Hematopoietic multipotent progenitor cell treated with erythropoietin and hydrocortisone succinate and interleukin-3 and kit ligand, for 8 days (in vitro differentiated cells): ENCODE data around the gene DUT.

Source experiments
- DNase-seq: peaks from one replicate; pipeline ENCODE4 v3.0.0-alpha.2; 2015

The DUT gene

DNA sequence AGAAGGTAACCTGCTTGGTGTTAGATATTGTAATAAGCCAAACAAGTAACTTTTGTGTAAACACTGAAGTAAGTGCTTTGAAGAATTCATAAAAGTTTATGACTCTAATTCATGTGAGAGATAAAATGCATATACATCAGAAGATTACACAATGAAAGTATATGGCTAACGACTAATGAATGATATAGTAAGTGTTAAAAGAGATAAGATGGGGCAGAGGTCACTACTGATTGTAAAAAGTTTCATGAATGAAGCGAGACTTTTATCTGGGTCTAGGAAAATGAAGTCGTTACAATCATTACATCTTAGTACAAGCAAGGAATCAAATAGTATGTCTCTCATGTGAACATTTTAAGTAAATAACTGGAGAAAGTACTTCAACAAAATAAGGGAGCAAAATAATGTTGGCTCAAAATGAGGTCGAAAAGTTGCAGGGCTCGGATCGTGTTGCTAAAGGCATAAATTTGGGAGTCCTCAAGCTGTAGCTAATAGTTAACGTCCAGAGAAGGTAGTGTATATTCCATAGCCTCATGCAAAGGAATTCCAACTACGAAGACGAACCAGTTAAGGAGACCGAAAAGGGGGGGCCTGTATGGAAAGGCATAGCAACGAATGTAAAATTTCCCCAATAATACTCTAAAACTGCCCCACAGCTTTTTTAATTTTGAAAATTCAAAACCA, 984 bp upstream of the DUT start:
- DNase-seq = peak; percentile 29

DNA sequence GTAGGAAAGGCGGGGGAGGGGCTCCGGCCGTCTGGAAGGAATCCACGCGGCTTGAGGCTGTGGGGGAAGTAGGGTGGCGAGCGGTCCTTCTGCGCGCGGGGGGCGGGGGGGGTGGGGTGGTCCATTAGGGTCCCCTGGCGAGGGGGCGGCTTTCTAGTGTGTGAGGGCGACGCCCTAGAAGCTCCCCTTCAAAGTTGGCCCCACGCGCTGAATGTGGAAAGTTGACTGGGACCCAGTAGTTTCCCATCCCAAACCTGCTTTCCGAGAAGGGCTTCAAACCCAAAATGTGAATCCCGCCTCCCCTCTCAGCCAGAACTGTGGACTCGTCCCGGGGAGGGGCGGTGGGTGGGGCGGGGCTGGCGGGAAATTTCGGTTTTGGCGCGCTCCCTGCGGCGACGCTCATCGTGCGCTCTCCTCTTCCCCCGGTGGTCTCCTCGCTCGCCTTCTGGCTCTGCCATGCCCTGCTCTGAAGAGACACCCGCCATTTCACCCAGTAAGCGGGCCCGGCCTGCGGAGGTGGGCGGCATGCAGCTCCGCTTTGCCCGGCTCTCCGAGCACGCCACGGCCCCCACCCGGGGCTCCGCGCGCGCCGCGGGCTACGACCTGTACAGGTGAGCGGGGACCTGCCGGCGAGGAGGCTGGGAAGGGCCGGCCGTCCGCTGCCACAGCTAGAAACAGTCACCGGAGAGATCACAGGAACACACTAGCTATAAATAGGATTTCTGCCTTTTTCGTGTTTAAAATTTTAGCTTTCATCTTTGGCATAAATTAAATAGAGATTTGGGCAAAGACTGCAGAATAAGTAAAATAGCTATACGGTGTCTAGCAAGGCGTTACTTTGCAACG, 790 bp downstream of the DUT start:
- peak; percentile 86 for DNase-seq

DNA sequence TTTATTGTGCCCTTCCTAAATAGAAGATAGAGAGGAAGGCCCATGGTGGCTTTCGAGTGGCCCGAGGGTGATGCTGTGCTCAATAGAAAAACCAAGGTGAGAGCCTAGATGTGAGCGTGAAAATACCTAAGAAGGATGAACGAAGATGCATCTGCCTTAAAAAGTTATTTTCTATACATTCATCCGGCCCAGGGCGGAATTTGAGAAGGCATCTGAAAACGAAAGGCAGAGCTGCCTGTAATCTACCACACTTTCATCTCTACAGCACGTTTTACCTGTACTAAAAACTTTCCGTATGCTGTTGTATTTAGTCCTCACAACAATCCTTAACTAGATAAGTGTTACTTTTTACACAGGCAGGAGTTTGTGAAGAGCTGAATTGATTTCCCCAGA, 1.4 kb downstream of the DUT start:
- DNase-seq = peak; percentile 24

DNA sequence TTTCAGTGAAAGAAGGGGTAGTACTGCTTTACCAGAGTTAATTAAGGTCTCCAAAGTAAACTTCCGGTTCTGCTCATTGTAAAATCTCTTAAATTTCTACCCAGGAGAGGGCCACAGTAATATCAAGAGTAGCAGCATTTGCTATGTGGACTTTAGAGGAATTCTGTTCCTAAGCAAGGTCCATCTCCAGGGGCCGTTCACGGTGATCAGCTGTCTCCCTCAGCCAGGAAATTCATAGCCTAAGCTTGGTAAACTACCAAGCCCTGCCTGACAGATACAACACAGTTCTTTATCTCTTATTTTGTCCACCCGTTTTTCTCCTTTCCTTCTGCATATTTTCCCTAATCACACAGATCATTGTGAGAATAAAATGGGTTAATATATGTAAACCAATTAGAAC, 2.3 kb downstream of the DUT start:
- peak; percentile 28 for DNase-seq

DNA sequence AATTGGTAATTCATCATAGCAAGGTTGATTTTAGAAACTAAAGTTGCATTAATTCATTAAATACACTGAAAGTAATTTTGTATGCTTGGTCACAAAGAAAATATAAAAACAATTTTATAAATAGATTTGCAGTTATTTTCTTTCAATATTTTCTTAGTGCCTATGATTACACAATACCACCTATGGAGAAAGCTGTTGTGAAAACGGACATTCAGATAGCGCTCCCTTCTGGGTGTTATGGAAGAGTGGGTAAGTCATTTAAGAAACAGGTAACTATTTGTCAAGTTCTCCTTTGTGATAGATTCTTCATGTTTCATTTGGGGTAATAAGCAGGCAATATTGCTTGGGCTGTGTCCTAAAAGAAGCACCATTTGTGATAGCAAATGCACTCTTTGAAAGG, 3.0 kb downstream of the DUT start:
- DNase-seq = peak; percentile 24

DNA sequence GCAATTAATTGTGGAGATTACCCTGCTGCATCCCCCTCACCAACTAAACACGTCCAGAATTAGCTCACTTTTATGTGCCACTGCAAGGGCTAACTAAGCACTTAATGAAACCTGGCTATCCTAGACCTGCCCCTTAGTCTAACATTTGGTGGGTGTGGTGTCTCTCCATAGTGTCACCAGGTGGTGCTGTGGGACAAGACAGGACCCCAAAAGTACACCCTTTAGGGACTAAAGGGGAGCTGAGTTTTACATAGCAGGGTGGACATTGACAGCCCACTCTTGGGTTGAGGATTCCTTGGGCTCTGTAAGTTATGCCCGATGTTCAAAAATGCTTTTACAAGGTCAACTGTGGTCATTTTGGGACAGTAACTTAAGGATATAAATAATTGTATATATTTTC, 5.7 kb downstream of the DUT start:
- DNase-seq = peak; percentile 70

DNA sequence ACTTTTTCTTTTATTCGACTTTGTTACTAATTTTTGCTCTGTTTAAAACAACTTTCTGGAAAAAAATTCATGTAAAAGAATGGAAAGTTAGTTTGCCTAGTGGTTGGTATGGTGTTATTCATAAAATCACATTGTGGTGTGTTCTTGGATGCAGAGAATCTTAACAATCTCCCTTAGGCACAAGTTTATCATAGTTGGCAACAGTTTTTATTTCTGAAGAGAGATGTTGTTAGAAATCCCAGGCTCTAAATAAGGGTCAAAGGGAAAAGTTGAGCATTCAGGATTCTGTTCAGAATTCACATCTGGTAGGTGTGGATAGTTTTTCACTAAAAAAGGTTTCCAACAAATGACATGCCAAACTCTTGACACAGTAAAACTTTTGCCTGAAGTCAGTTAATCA, 6.4 kb downstream of the DUT start:
- DNase-seq = no peak

DNA sequence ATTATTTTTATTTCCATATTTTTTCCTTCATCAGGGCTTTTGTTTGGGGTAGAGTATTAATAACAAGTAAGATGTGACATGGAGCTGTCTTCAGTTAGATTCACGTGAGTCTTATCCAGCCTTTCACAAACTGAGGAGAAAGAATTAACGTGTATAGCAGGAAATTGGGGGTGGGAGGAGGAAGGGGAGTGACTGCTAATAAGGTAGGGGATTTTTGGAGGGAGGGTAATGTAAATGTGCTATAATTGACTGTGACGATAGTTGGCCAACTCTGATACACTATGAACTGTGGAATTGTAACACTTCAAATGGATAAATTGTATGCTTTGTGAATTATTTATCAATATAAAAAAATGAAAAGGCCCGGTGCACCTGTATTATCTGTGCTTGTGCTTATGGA, 8.9 kb downstream of the DUT start:
- DNase-seq = no peak

DNA sequence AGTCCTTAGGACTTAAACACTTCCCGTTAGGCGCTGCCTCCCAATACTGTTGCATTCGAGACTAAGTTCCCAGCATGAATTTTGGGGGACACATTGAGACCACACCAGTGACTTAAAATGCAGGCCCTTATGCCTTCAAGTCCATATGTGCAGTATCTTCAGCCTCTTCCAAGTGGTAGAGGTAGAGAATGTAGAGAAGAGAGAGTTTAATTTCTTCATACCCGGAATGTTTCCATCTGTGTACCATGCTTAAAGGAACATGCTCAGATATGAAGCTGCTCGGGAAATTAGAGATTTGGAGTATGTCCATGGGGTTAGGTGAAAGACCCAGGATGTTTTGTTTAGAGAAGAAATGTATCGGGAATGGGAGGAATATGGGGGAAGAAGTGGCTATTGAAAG, 12.6 kb downstream of the DUT start:
- DNase-seq = no peak

DNA sequence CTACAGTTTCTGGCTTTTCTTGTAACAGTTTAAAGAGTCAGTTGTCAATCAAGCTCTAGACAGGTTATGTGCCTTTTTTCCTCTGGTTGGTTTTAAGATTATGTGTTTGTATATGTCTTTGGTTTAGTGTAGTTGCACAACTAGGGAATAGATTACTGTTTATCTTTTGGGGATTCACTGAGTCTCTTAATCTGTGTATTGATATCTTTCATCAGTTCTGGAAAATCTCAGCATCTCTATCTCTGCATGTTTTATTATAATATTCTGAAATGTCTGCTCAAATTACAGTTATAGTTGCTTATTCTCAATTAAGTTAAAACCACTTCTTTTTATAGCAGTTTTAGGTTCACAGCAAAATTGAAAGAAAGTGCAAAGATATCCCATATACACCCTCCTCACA, 14.3 kb downstream of the DUT start:
- DNase-seq = no peak

DNA sequence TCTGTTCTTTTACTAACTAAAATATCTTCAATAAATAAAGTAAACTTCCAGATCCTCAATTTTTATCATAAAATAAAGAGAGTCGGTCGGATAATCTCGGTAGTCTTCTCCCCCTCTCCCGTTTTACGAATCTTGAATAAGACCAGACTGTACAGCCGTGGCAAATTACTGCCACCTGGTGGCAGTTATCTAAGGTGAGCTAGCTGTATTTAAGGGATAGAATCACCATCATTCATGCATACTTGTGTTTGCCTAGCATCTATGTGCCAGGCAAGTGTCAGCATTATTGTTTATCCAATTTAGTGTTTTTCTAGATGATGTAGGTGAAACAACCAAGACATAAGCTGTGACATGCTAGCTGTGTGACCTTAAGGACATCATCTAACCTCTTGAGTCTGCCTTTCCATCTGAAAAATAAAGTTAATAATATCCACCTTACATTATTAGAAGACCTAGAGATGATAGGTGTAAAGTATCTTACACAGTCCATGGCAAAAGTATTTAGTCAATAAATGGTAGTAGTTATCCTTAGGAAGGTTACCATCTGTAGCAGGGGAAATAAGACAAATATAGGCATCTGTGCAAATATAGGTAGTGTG, 21.3 kb downstream of the DUT start:
- peak; percentile 83 for DNase-seq

DNA sequence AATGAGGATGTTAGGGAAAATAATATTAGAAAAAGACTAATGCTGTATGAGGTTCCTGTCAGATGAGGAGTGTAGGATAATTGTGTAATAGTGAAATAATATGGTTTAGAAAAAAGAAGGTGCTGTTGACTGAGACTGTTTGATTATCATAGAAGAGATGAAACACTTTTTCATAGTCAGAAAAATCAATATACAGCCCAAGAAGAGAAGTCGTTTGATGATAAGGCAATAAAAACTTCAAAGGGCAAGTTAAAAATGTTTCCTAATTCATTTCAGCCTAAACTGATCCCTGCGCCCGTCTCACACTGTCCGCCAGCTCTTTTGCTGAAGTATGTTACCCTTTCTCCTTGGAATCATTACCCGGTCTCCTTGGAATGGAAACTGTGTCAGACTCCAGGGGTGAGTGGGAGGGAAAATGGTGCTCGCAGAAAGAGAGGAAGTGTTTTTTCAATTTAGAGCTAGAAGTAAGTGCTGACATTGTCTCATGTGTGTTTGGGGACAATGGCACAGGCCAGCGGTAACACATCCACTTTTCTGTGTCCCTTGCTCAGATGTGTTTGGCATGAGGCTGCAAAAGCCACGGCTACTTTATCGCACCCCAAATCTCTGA, 23.6 kb downstream of the DUT start:
- no peak for DNase-seq

DNA sequence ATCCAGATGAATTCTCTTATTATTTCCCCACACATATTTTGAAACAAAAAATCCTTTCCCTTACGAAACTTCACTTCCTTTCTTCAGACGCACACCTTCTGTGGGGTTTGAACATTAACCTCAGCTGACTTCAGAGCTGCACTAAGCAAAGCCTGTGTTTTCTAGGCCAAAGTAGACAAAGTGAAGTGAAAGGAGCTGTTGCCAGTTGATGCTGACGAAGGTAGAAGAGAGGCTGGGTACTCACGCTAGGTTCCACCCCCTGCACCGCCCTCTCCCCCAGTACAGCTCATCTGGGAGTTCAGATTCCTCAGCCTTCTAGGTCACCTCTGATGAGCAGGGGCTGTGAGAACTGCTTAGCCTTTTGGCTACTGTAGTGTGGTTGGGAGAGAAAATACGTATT, 24.1 kb downstream of the DUT start:
- DNase-seq = no peak

DNA sequence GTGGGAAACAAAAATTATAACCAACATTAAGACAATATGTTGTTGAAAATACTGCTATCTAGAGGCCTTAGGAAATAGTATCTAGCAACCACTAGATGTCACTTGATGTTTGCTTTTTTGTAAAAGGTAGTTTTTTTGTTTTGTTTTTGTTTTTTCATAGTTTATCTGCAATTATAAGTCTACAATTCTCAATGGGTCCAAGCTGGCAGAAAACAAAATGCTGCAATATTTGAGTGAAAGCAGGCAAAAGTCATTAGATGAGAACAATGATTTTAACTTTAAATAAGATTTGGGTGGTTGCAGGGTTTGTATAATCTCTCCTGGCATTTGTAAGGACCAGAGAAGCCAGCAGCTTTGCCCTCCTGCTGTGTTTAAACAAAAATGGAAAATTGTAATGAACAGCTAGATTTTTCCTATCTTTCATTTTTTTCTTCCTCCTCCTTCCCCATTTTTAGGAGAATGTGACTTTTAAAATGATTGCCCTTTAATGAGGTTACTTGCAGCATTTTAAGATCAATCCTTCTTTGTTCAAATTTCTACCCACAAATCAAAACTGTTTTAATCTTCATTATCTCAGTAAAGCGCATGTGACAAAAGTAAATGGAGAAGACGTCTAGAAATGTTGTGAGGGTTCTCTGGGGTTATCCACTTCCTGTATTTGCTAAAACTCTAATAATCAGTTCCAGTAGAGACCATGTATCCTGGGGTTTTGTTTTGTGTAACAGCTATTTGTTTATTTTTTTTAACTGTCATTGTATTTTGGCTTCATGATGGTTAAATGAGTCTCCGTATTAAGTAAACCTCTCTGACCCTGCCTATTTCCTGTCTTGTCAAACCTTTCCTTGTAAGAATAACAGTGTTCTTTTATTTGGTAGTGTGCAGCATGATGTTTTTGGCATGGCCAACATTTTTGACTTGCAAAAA, 27.3 kb downstream of the DUT start:
- DNase-seq = peak; percentile 59

DNA sequence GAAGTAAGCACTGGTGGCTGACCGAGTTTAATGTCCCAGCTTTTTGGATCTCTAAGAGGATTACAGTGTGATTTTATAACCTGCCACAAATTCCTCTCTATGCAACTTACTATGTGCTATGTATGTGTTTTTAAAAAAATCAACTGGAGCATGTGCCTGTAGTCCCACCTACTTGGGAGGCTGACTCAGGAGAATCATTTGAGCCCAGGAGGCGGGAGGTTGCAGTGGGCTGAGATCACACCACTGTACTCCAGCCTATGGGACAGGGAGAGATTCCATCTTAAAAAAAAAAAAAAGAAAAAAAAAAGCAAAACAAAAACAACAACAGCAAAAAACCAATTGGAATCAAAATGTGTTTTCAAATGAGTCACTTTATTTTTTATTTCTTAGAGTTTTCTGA, 29.6 kb downstream of the DUT start:
- peak; percentile 45 for DNase-seq

DNA sequence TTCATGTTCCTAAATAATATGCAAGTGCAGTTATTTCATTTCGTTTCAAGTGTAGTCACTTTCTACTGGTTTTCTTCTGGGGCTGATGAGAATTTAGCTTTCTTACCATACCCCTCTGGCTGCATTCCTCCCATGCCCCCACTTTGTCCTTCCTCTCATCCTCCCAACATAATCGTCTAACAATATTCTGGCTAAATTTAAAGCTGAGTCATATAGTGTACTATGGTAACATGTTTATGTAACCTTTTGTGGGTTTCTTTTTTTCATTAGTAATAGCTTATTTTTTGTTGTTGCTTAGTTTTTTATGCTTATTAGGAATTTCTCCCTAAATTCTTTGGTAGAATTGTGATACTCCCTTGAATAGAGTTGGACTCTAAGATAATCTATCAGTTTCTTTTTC, 30.5 kb downstream of the DUT start:
- DNase-seq = no peak

DNA sequence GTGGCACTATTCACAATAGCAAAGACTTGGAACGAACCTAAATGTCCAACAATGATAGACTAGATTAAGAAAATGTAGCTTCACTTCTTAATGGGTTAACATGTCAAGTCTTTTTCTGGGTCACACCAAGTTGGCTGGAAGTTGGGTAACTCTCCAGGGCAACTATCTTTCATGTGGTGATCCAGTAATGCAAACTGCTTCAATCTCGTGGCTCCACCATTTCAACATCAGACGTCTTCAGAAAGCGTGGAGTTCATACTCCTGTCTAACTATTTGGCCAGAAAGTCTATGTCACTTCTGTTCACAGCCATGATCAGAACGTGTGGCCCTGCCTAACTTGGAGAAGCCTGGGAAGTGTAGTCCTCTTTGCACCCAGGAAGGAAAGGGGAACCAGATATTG, 32.2 kb downstream of the DUT start:
- no peak for DNase-seq

DNA sequence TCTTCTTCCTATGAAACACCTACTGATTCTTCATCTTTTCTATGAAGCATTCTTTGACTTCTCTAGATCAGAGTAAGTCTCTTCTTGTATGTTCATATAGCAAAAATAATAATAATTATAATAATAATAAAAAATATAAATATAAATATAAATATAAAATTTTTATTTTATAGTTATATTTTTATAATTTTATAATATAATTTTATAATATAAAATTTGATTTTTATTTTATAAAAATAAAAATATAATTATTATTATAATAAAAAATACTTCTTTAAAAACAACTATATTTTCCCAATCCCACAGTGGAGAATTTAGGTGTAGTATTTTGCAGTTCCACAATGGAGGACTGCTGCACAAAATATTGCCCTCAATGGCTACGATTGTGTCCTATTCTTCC, 34.3 kb downstream of the DUT start:
- DNase-seq = no peak

DNA sequence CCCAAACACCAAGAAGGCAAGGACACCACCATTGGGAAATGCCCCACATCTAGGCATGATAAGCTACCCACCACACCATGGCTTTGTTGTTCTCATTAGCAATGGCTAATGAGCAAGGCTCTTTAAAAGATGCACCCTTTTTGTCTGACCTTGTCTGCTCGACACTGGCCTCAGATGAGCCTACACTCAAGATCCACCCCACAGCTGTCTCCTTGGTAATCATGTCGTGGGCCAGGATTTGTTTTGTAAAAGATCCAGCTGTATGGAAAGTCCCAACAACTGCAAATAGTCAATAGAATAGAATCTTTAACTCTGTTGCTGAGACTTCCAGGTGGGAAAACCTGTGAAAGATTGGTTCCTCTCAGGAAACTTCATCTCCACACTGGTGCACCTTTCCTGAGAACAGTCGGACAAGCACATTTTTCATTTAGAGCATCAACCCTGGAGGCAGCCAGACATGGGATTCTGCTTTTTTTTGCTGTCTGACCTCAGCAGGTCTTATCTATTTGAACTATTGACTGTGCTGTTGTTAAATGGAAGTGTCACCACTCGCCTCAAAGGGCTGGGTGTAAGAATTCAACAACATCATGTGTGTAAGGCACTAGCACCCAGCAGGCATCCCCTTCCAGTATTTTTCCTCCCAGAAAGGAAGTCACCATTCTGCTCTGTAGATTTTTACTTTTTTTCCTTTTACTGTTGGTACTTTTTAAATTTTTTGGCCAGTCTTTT, 35.5 kb downstream of the DUT start:
- DNase-seq = no peak

DNA sequence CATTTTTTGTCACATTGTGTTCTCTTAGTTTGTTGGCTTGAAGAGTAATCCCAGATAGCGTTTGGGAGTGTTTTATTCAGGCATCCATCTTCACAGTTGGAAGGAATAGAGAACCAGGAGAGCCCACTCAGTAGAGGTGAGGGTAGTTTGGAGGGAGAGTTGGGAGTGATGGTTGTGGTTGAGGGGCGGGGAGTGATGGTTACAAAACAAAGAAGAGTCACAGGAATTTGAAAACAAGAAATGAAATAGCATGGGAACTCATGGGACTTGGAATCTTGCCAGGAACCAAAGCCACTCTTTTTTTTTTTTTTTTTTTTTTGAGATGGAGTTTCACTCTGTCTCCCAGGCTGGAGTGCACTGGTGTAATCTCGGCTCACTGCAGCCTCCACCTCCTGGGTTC, 36.3 kb downstream of the DUT start:
- no peak for DNase-seq

DNA sequence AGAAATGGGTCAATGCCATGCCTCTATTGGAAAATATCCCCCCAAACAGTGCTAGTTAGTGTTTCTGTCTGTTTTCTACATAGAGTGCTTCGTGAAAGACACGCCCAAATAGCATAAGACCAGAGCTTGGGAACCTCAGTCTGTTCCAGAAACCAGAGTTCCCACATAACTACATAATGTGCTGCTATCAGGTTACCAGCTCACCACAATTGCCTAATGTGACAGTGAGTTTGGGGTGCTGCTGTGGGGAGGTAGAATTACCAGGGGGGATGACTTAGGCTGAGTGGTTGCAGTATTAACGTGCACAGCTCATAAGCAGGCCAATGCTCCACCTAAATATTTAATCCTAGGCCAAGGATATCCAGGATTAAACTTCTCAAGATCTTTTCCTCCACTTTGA, 39.2 kb downstream of the DUT start:
- no peak for DNase-seq

DNA sequence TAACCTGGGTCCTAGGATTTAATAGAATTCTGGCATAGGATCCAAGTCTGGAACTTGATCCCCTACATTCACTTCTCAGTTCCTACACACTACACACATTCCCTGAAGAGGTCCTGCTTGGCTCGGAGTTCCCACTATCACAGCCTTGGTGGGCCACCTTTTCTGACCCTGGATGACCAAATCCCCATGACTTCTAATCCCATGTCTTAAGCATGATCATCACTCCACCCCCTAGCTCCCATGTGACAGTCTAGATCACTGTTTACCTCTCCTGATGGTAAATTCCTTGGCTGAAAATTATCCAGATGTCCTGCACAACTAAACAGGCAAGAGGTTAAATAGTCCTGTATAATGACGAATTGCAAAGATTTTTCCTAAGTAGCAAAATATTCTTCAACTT, 40.3 kb downstream of the DUT start:
- DNase-seq = no peak
